CD4-positive, alpha-beta T cell treated with Interleukin-1 beta for 1 hour (primary cell): ENCODE data around the gene MAP2K7.

Experiments used
- DNase-seq, 2 donors: peaks; one replicate each; pipeline ENCODE4 v3.0.0-alpha.2; 2020 to 2022

MAP2K7 gene

GRCh38 chr19:7867092-7867844 is 36.4 kb upstream of the MAP2K7 start:
- DNase-seq = no peak

DNA sequence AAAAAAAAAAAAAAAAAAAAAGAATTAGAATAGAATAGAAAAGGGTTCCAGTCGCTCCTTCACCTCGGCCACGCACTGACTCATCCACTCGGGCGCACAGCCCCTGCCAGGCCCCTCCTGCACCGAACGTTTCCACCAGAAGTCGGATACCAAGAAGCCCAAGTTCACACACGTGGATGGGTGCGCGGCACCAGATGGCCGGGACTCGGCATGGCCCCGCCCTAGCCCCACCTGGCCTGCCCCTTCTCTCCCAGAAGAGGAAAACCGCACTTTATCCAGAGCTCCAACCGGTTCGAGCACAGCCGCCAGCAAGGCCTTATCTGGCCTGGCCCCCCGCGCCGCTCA is 35.4 kb upstream of the MAP2K7 start:
- DNase-seq = peak in 1 of 2 donors; percentile 9

- peak; percentile 88 to 89 for DNase-seq
These were observed 34.8 kb upstream of the MAP2K7 start for GRCh38 chr19:7868671-7869452.

GRCh38 chr19:7869453-7869909 is 34.2 kb upstream of the MAP2K7 start:
- peak; percentile 75 to 86 for DNase-seq

- peak; percentile 64 to 66 for DNase-seq
These were observed 33.7 kb upstream of the MAP2K7 start for GRCh38 chr19:7869910-7870511.

DNA sequence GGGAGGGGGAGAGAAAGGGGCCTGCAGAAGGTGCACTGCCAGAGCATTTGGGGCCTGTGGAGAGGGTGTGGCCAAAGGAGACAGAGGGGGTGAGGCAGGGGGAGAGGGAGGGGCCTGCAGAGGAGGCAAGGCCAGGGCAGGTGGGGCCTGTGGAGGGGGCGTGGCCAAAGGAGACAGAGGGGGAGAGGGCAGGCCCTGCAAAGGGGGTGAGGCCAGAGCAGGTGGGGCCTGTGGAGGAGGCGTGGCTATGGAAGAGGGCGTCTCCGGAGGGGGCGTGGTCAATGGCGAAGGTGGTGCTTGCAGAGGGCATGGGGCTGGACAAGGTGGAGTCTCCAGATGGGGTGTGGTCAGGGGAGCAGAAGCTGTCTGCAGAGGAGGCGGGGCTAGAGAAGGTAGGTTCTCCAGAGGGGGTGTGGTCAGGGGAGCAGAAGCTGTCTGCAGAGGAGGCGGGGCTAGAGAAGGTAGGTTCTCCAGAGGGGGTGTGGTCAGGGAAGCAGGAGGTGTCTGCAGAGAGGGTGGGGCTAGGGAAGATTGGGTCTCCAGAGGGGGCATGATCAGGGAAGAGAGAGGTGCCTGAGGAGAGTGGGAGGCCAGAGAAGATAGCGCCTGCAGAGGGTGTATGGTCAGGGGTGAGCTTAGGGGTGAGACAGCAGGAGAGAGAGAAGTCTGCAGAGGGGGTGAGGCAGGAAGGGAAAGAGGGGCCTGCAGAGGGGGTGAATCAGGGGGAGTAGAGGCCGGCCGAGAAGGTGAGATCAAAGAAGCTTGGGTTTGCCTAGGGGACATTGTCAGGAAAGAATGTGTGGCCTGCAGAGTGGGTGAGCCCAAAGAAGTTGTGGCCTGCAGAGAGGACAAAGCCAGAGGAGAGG is 32.9 kb upstream of the MAP2K7 start:
- DNase-seq = peak; percentile 57 to 70

DNA sequence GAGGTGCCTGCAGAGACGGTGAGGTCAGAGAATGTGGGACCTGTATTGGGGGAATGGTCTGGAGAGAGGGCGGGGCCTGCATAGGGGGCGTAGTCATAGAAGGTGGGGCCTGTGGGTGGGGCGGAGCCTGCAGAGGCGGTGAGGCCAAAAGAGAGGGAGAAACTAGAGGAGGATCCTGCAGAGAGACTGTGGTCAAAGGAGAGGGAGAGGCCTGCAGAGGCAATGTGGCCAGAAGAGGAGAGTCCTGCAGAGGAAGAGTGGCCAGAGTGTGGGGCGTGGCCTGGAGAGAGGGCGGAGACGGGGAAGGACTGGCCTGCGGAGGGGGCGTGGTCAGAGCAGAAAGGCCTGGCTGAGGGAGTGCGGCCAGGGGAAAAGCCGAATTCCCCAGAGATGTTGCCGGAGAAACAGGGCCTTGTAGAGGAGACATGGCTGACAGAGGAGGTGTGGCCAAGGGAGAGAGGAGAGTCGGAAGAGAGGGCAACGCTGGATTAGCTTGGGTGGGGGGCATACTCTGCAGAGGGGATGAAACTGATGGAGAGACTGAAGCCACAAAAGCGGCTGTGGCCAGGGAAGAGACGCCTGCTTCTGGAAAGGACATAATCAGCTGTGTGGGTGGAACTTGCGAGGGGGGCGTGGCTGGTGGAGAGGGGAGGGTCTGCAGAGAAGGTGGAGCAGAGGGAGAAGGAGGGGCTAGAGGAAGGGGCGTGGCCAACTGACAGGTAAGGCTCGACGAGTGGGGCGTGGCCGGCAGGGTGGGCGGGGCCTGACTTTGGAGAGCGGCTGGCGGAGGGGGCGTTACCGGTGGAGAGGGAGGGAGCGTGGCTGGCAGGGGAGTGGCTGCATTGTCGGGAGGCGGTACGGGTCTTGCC is 32.0 kb upstream of the MAP2K7 start:
- DNase-seq = peak; percentile 88 to 89

- DNase-seq = no peak
These were observed 31.1 kb upstream of the MAP2K7 start for GRCh38 chr19:7872306-7873204.

GRCh38 chr19:7873304-7874075 is 30.2 kb upstream of the MAP2K7 start:
- DNase-seq = no peak

GRCh38 chr19:7874076-7874896 is 29.4 kb upstream of the MAP2K7 start, which contains the start of gene PRR36:
TSS of gene PRR36 (minus strand) at chr19:7874390. CDS start at chr19:7873689, 701 bp downstream.
- peak in 1 of 2 donors; percentile 7 for DNase-seq

GRCh38 chr19:7874897-7875273 is 28.8 kb upstream of the MAP2K7 start:
- DNase-seq = no peak

- no peak for DNase-seq
These were observed 26.3 kb upstream of the MAP2K7 start for GRCh38 chr19:7877249-7877836.

- no peak for DNase-seq
These were observed 24.4 kb upstream of the MAP2K7 start for GRCh38 chr19:7879111-7879807.

DNA sequence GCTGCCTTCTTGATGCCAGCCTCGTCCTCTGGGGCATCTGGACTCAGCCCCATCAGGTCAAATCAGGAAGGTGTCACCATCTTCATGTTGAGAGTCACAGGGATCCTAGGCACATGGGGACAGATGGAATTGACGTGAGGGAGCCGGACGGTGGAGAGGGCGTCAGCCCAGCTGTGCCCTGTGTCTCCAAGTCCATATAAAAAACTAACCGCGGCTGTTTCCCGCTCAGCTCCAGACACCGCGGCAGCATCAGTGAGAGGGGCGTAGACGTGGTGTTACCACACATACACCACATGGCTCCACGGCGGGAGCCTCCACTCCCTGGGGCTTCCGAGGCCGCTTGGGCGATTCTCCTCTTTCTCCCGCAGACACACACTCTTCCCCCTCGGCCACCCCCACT is 23.8 kb upstream of the MAP2K7 start:
- no peak for DNase-seq

GRCh38 chr19:7881910-7882309 is 21.8 kb upstream of the MAP2K7 start:
- DNase-seq = no peak

- DNase-seq = no peak
These were observed 20.6 kb upstream of the MAP2K7 start for GRCh38 chr19:7883105-7883504.

DNA sequence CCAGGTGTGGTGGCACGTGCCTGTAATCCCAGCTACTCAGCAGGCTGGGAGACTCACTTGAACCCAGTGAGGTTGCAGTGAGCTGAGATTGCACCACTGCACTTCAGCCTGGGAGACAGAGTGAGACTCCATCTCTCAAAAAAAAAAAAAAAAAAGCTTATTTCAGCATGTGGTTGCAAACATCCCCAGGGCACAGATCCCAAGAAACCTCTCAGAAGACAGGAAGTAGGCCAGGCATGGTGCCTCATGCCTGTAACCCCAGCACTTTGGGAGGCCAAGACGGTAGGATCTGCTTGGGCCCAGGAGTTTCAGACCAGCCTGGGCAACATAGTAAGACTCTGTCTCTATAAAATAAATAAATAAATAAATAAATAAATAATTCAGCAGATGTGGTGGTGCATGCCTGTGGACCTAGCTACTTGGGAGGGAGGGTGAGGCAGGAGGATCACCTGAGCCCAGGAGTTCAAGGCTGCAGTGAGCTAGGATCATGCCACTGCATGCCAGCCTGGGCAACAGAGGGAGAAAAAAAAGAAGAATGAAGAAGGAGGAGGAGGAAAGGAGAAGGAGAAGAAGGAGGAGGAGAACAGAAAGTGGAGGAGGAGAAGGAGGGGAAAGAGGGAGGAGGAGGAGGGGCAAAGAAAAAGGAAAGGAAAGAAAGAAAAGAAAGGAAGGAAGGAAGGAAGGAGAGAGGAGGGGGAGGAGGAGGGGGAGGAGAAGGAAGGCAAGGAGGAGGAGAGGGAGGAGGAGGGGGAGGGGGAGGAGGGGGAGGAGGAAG is 19.7 kb upstream of the MAP2K7 start:
- no peak for DNase-seq
